Measurements from ENCODE around the gene SIGLEC6.

SIGLEC6 gene

DNA sequence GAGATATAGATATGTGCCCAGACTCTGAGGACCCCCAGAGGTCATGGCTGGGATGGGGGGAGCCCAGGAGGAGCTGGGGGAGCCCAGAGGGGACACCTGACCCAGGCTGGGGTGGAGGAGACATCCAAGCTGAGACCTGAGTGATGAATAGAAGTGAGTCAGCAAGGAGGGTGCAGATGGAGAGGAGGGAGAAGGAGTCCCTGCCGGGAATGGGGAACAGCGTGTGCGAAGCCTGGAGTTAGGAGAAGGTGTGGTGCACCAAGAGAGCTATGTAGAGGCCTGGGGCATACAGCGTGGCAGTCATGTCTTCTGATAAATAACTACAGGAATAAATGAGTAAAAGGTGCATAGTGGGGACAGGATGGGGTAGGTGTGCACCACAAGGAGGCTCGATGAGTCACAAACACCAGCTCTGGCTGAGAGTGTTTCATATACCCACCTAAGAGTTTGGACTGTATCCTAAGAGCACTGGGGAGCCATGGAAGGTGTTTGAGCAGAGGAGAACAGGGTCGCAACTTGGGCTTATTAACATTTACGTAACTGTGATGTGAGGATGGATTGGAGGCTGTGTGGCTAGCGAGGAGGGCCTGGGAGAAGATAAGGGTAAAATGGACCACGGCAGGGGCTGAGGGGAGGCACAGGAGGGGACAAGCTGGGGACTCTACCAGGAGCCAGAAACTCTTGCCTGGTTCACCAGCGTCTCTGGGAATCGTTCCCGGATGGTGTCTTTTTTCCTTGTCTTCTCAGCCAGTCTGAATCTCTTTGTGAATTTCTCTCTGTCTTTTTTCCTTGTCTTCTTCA lies 51.7 kb downstream of the SIGLEC6 start:
- no CpG with 5 or more reads among the region's 12 CpGs for WGBS (ENCODE audit: extremely low coverage, insufficient coverage, insufficient read length)
- Histone ChIP-seq H4K91ac (ENCODE audit: low read depth, low read length) (no peak overlapping the region), H3K4me2 (ENCODE audit: low read length) (no peak overlapping the region), H3K14ac (ENCODE audit: low read length) (no peak overlapping the region), H2AFZ (ENCODE audit: insufficient read depth, low read length, poor library complexity) (no peak overlapping the region), H3K27me3 (ENCODE audit: insufficient read depth, low read length) (no peaks in the 10 kb centered on the region), H2AK5ac (ENCODE audit: low read length) (no peak overlapping the region), H2BK12ac (ENCODE audit: low read length) (no peak overlapping the region), H2BK5ac (ENCODE audit: low read depth, low read length, poor library complexity) (no peak overlapping the region), H3K27ac (ENCODE audit: low read depth, low read length) (no peak overlapping the region), H4K8ac (ENCODE audit: low read depth, low read length) (no peak overlapping the region), H3K79me2 (ENCODE audit: control insufficient read depth, insufficient read depth, low read length, poor library complexity) (no peaks in the 10 kb centered on the region), H3K4me1 (ENCODE audit: control insufficient read depth in 1 of 2, insufficient read depth in 2 of 2, low read length in 2 of 2) (no peaks in the 10 kb centered on the region), H3K4ac (ENCODE audit: low read depth, low read length) (no peak overlapping the region), H4K12ac (ENCODE audit: low read depth, low read length) (no peak overlapping the region), H2BK120ac (ENCODE audit: insufficient read depth, low read length, poor library complexity) (no peak overlapping the region), H3K36me3 (ENCODE audit: control insufficient read depth in 1 of 2, insufficient read depth in 2 of 2, low read length in 2 of 2) (no peaks in the 10 kb centered on the region), H3K23ac (ENCODE audit: low read length) (no peak overlapping the region), H3K79me1 (ENCODE audit: low read length) (no peaks in the 10 kb centered on the region), H3K9ac (ENCODE audit: low read length) (no peak overlapping the region), H3K18ac (ENCODE audit: low read length) (no peak overlapping the region), H3K9me3 (ENCODE audit: insufficient read depth, low read depth, low read length) (peaks cover 46% of the 10 kb centered on the region), H3K4me3 (ENCODE audit: low read depth, low read length) (no peak overlapping the region)
- no peak for DNase-seq

- Histone ChIP-seq H3K18ac (ENCODE audit: low read length) (no peak within 1 kb of the TSS), H3K4ac (ENCODE audit: low read depth, low read length) (no peak within 1 kb of the TSS), H2BK120ac (ENCODE audit: insufficient read depth, low read length, poor library complexity) (no peak within 1 kb of the TSS), H3K27ac (ENCODE audit: low read depth, low read length) (no peak within 1 kb of the TSS), H3K79me2 (ENCODE audit: control insufficient read depth, insufficient read depth, low read length, poor library complexity) (no peaks in the 10 kb centered on the region), H3K9ac (ENCODE audit: low read length) (peak within 1 kb of the TSS; percentile 19), H3K4me2 (ENCODE audit: low read length) (no peak within 1 kb of the TSS), H3K36me3 (ENCODE audit: control insufficient read depth in 1 of 2, insufficient read depth in 2 of 2, low read length in 2 of 2) (no peaks in the 10 kb centered on the region), H2BK5ac (ENCODE audit: low read depth, low read length, poor library complexity) (no peak within 1 kb of the TSS), H4K12ac (ENCODE audit: low read depth, low read length) (no peak within 1 kb of the TSS), H3K9me3 (ENCODE audit: insufficient read depth, low read depth, low read length) (peaks cover 39% of the 10 kb centered on the region), H2AK5ac (ENCODE audit: low read length) (no peak within 1 kb of the TSS), H3K4me1 (ENCODE audit: control insufficient read depth in 1 of 2, insufficient read depth in 2 of 2, low read length in 2 of 2) (no peaks in the 10 kb centered on the region), H3K14ac (ENCODE audit: low read length) (no peak within 1 kb of the TSS), H3K4me3 (ENCODE audit: low read depth, low read length) (no peak within 1 kb of the TSS), H3K27me3 (ENCODE audit: insufficient read depth, low read length) (no peaks in the 10 kb centered on the region), H4K91ac (ENCODE audit: low read depth, low read length) (no peak within 1 kb of the TSS), H2AFZ (ENCODE audit: insufficient read depth, low read length, poor library complexity) (no peak within 1 kb of the TSS), H2BK12ac (ENCODE audit: low read length) (no peak within 1 kb of the TSS), H3K23ac (ENCODE audit: low read length) (no peak within 1 kb of the TSS), H3K79me1 (ENCODE audit: low read length) (no peaks in the 10 kb centered on the region), H4K8ac (ENCODE audit: low read depth, low read length) (no peak within 1 kb of the TSS)
- WGBS (ENCODE audit: extremely low coverage, insufficient coverage, insufficient read length), result no CpG with 5 or more reads among the region's 17 CpGs
- no peak for DNase-seq
Measured at GRCh38 chr19:51478381-51479234, 52.9 kb downstream of the SIGLEC6 start, which contains the start of gene CEACAM18. CEACAM18 (plus strand) TSS chr19:51478539.

- H3K79me2 ChIP-seq (ENCODE audit: control insufficient read depth, insufficient read depth, low read length, poor library complexity), result no peaks in the 10 kb centered on the region
- DNase-seq, result no peak
- H4K91ac ChIP-seq (ENCODE audit: low read depth, low read length), result no peak overlapping the region
- H2AFZ ChIP-seq (ENCODE audit: insufficient read depth, low read length, poor library complexity), result no peak overlapping the region
- no peak overlapping the region for H3K14ac ChIP-seq (ENCODE audit: low read length)
- no peaks in the 10 kb centered on the region for H3K27me3 ChIP-seq (ENCODE audit: insufficient read depth, low read length)
- H3K9ac ChIP-seq (ENCODE audit: low read length), result no peak overlapping the region
- H3K4me1 ChIP-seq (ENCODE audit: control insufficient read depth in 1 of 2, insufficient read depth in 2 of 2, low read length in 2 of 2), result no peaks in the 10 kb centered on the region
- no peaks in the 10 kb centered on the region for H3K36me3 ChIP-seq (ENCODE audit: control insufficient read depth in 1 of 2, insufficient read depth in 2 of 2, low read length in 2 of 2)
- H3K4me3 ChIP-seq (ENCODE audit: low read depth, low read length), result no peak overlapping the region
- H2BK120ac ChIP-seq (ENCODE audit: insufficient read depth, low read length, poor library complexity), result no peak overlapping the region
- no peak overlapping the region for H3K4ac ChIP-seq (ENCODE audit: low read depth, low read length)
- no CpG with 5 or more reads among the region's 5 CpGs for WGBS (ENCODE audit: extremely low coverage, insufficient coverage, insufficient read length)
- no peak overlapping the region for H3K23ac ChIP-seq (ENCODE audit: low read length)
- no peak overlapping the region for H3K27ac ChIP-seq (ENCODE audit: low read depth, low read length)
- no peak overlapping the region for H4K8ac ChIP-seq (ENCODE audit: low read depth, low read length)
- no peak overlapping the region for H3K4me2 ChIP-seq (ENCODE audit: low read length)
- no peaks in the 10 kb centered on the region for H3K79me1 ChIP-seq (ENCODE audit: low read length)
- H4K12ac ChIP-seq (ENCODE audit: low read depth, low read length), result no peak overlapping the region
- H2AK5ac ChIP-seq (ENCODE audit: low read length), result no peak overlapping the region
- no peak overlapping the region for H3K18ac ChIP-seq (ENCODE audit: low read length)
- H3K9me3 ChIP-seq (ENCODE audit: insufficient read depth, low read depth, low read length), result peaks cover 31% of the 10 kb centered on the region
- H2BK5ac ChIP-seq (ENCODE audit: low read depth, low read length, poor library complexity), result no peak overlapping the region
- no peak overlapping the region for H2BK12ac ChIP-seq (ENCODE audit: low read length)
Measured at GRCh38 chr19:51477344-51477743, 54.1 kb downstream of the SIGLEC6 start.

DNA sequence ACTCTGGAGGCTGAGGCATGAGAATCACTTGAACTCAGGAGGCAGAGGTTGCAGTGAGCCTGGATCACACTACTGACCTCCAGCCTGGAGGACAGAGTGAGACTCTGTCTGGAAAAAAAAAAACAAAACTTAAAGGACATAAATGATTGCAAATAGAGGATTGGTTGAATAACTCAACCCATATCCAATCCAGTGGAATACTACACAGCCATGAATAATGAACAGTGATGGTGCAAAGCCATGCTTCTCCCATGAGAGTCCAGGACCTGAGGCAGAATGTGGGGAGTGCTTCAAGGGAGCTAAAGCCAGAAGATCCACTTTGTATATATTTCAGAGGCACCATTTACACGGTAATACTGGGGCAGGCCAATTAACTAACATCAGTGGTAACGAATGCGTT lies 55.3 kb downstream of the SIGLEC6 start:
- Histone ChIP-seq H3K4me1 (ENCODE audit: control insufficient read depth in 1 of 2, insufficient read depth in 2 of 2, low read length in 2 of 2) (no peaks in the 10 kb centered on the region), H3K14ac (ENCODE audit: low read length) (no peak overlapping the region), H4K12ac (ENCODE audit: low read depth, low read length) (no peak overlapping the region), H3K79me2 (ENCODE audit: control insufficient read depth, insufficient read depth, low read length, poor library complexity) (no peaks in the 10 kb centered on the region), H2BK12ac (ENCODE audit: low read length) (no peak overlapping the region), H3K4ac (ENCODE audit: low read depth, low read length) (no peak overlapping the region), H3K23ac (ENCODE audit: low read length) (no peak overlapping the region), H4K8ac (ENCODE audit: low read depth, low read length) (no peak overlapping the region), H3K18ac (ENCODE audit: low read length) (no peak overlapping the region), H3K4me3 (ENCODE audit: low read depth, low read length) (no peak overlapping the region), H3K27me3 (ENCODE audit: insufficient read depth, low read length) (no peaks in the 10 kb centered on the region), H3K4me2 (ENCODE audit: low read length) (no peak overlapping the region), H3K9ac (ENCODE audit: low read length) (no peak overlapping the region), H3K27ac (ENCODE audit: low read depth, low read length) (no peak overlapping the region), H2BK120ac (ENCODE audit: insufficient read depth, low read length, poor library complexity) (no peak overlapping the region), H2AFZ (ENCODE audit: insufficient read depth, low read length, poor library complexity) (no peak overlapping the region), H3K9me3 (ENCODE audit: insufficient read depth, low read depth, low read length) (peaks cover 27% of the 10 kb centered on the region), H3K79me1 (ENCODE audit: low read length) (no peaks in the 10 kb centered on the region), H2AK5ac (ENCODE audit: low read length) (no peak overlapping the region), H4K91ac (ENCODE audit: low read depth, low read length) (no peak overlapping the region), H2BK5ac (ENCODE audit: low read depth, low read length, poor library complexity) (no peak overlapping the region), H3K36me3 (ENCODE audit: control insufficient read depth in 1 of 2, insufficient read depth in 2 of 2, low read length in 2 of 2) (no peaks in the 10 kb centered on the region)
- WGBS (ENCODE audit: extremely low coverage, insufficient coverage, insufficient read length), result no CpG with 5 or more reads among the region's 3 CpGs
- DNase-seq, result no peak

All from trophoblast cell (in vitro differentiated cells and primary cell).